Measurements from ENCODE around the gene TUBB2A. TPM values are rescaled to one million over a fixed set of nuclear protein-coding genes. Genes with fewer than 3 reads are reported as not detected.
"Not testable (repeated sequence)": the region's sequence is repeated elsewhere in the genome, so short reads cannot be mapped to it uniquely, and the experiment has no call there.

The TUBB2A gene
- total RNA-seq, 4 donors from 2014 or later, result 104 to 219 (median 142) TPM

DNA sequence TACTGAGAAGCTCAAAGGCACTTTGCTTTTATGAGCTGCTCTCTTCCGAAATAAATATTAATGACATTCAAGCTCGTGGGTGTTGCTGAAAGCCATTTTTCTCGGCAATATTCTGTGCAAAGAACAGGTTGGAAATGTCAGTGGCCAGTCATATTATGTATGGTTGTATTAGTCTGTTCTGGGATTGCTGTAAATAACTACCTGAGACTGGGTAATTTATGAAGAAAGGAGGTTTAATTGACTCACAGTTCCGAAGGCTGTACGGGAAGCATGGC lies 38.0 kb upstream of the TUBB2A start:
- intact Hi-C loops (cut with DNase I; ENCODE audit: low total_unique reads), result no loop called here
- H3K4me3 ChIP-seq (ENCODE audit: low read depth, poor library complexity, severe bottlenecking), result no peak overlapping the region
- peak in 1 of 2 donors; percentile 7 for DNase-seq (ENCODE audit: low spot score in 2 of 2)
- TF ChIP-seq, protein P1, sequence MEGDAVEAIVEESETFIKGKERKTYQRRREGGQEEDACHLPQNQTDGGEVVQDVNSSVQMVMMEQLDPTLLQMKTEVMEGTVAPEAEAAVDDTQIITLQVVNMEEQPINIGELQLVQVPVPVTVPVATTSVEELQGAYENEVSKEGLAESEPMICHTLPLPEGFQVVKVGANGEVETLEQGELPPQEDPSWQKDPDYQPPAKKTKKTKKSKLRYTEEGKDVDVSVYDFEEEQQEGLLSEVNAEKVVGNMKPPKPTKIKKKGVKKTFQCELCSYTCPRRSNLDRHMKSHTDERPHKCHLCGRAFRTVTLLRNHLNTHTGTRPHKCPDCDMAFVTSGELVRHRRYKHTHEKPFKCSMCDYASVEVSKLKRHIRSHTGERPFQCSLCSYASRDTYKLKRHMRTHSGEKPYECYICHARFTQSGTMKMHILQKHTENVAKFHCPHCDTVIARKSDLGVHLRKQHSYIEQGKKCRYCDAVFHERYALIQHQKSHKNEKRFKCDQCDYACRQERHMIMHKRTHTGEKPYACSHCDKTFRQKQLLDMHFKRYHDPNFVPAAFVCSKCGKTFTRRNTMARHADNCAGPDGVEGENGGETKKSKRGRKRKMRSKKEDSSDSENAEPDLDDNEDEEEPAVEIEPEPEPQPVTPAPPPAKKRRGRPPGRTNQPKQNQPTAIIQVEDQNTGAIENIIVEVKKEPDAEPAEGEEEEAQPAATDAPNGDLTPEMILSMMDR (IDR thresholded peaks at IDR 0.05), result no peak
- no peak for TF ChIP-seq POLR2A (IDR thresholded peaks at IDR 0.05)
- WGBS, 2 donors, result 75 to 83% methylated on average over 5 of the region's 5 CpGs

DNA sequence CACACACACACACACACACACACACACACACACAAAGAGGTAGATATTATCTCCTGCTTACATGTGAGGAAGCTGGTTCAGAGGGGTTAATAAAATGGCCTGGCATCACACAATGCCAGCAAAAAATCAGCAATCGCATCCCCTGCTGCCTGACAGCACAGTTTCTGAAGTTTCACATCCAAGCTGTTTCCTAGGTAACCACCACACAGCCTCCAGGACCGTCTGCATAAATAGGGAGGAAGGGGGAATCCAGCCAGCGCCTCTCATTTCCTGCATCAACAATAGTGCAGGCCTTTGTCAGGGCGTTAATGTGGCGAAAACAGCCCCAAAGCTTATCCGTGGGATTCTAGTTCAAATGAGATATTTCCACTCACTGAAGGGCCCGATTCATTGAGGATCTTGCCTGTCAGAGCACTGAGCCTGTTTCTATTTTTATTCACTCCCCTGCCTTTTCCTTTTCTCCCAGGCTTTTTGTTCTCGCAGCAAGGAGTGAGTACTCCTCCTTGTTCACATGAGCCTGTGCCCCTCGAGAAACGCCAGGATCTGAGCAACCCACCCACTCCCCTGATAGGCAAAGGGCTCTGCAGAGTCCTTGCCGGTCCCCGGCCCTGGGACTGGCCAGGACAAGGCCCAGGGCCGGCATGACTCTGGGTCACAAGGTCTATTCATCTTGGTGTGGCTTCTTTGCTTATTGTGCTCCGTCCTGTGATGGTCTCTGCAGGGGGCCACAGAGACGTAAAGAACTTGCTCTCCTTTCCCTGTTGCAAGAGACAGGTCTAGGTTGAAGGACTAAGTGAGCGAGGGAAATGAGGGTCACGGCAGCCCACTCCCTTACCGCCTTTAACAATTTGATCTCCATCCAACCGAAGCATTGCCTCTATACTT lies 37.4 kb upstream of the TUBB2A start:
- 61 to 64% methylated on average over 19 of the region's 19 CpGs for WGBS, 2 donors

GRCh38 chr6:3193102-3193849 lies 35.9 kb upstream of the TUBB2A start:
- 83 to 88% methylated on average over 23 of the region's 23 CpGs for WGBS, 2 donors
- H3K4me3 ChIP-seq (ENCODE audit: low read depth, poor library complexity, severe bottlenecking), result no peak overlapping the region
- intact Hi-C loops (cut with DNase I; ENCODE audit: low total_unique reads), result no loop called here
- DNase-seq (ENCODE audit: low spot score in 2 of 2), result peak in 1 of 2 donors; percentile 77
- TF ChIP-seq POLR2A (IDR thresholded peaks at IDR 0.05), result no peak
- TF ChIP-seq, protein P1 (IDR thresholded peaks at IDR 0.05), result no peak

More for the DNA sequence above, 37.4 kb upstream of the TUBB2A start:
- TF ChIP-seq, protein P1 (IDR thresholded peaks at IDR 0.05), result no peak
- TF ChIP-seq POLR2A (IDR thresholded peaks at IDR 0.05), result no peak
- peak in 1 of 2 donors; percentile 59 for DNase-seq (ENCODE audit: low spot score in 2 of 2)
- intact Hi-C loops (cut with DNase I; ENCODE audit: low total_unique reads), result no loop called here
- no peak overlapping the region for H3K4me3 ChIP-seq (ENCODE audit: low read depth, poor library complexity, severe bottlenecking)

- DNase-seq (ENCODE audit: low spot score in 2 of 2), result peak in 1 of 2 donors; percentile 13
- no peak overlapping the region for H3K4me3 ChIP-seq (ENCODE audit: low read depth, poor library complexity, severe bottlenecking)
- 94% methylated on average over 5 of the region's 5 CpGs for WGBS, 2 donors
- intact Hi-C loops (cut with DNase I; ENCODE audit: low total_unique reads), result no loop called here
- TF ChIP-seq, protein P1 (IDR thresholded peaks at IDR 0.05), result no peak
- TF ChIP-seq POLR2A (IDR thresholded peaks at IDR 0.05), result no peak
Measured at GRCh38 chr6:3190779-3191178, 33.4 kb upstream of the TUBB2A start.

GRCh38 chr6:3190056-3190455 lies 32.7 kb upstream of the TUBB2A start:
- no peak for DNase-seq (ENCODE audit: low spot score in 2 of 2)
- no peak for TF ChIP-seq POLR2A (IDR thresholded peaks at IDR 0.05)
- TF ChIP-seq, protein P1 (IDR thresholded peaks at IDR 0.05), result no peak
- H3K4me3 ChIP-seq (ENCODE audit: low read depth, poor library complexity, severe bottlenecking), result no peak overlapping the region
- intact Hi-C loops (cut with DNase I; ENCODE audit: low total_unique reads), result no loop called here
- 78 to 80% methylated on average over 4 of the region's 4 CpGs for WGBS, 2 donors

DNA sequence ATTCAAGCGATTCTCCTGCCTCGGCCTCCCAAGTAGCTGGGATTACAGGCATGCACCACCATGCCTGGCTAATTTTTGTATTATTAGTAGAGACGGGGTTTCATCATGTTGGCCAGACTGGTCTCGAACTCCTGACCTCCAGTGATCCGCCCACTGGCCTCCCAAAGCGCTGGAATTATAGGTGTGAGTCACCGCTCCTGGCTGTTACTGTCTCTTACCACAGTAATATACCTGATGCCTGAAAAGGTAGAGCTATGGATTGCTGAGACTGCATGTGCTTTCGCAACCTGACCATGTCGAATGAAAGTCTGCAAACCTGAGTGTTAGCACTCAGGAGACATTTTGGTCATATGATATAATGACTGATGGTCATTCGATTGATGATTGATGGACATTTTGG lies 31.8 kb upstream of the TUBB2A start:
- intact Hi-C loops (cut with DNase I; ENCODE audit: low total_unique reads); H3K4me3 ChIP-seq (ENCODE audit: low read depth, poor library complexity, severe bottlenecking): not testable (repeated sequence)
- DNase-seq (ENCODE audit: low spot score in 2 of 2), result peak in 1 of 2 donors; percentile 21
- 89 to 92% methylated on average over 10 of the region's 10 CpGs for whole genome bisulfite sequencing, 2 donors

All from lower leg skin (tissue), 4 donors.